Measurements from ENCODE around the gene CBX6.

- TF ChIP-seq CTCF (conservative IDR thresholded peaks at IDR 0.05): no peak
- no peak for TF ChIP-seq EZH2 (IDR thresholded peaks at IDR 0.05; ENCODE audit: low read depth)
Observed at GRCh38 chr22:38859581-38860282, 12.3 kb downstream of the CBX6 start.
